ENCODE results near the gene ARHGAP10.
"Not testable (repeated sequence)": the region's sequence is repeated elsewhere in the genome, so short reads cannot be mapped to it uniquely, and the experiment has no call there.

Gene ARHGAP10

DNA sequence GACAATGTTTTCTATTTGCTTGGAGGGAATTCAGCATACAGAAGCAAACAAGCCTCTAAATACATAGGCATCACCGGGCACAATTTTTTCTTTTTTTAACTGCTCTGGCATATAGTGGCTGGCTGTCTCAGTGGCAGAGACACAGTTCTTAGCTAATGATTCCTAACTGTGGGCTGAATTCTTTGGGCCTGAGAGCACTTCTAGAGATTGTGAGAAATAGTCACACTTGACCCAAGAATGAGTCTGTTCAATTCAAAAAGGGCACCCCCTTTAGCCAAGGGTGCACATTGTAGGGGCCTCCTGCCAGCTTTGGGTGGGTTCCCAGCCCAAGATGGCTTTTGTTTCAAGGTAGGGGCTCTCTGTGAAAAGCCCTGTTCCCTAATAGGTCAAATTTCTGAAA lies 345.7 kb downstream of the ARHGAP10 start:
- no peak for DNase-seq

- no peak for DNase-seq
These were observed 346.2 kb downstream of the ARHGAP10 start for GRCh38 chr4:148078061-148078460.

GRCh38 chr4:148079961-148080360 lies 348.1 kb downstream of the ARHGAP10 start:
- no peak for DNase-seq

DNA sequence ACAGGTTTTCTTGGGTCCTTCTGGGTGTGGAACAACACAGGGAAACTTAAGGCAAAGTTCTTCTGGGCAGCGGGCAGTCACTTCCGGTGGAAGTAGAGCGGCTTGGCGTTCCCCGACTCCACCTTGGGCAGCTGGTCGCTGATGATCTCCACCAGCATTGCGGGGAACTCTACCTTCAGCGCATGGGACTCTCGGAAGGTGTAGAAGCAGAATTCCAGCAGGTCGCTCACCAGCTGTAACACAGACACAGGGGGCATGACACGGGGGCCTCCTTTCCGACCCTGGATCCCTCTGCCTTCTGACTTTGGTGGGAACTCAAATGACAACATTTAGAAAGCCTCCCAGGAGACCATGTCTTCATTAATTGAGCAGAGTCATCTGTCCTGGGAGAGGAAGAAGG lies 349.4 kb downstream of the ARHGAP10 start:
- DNase-seq, result no peak

GRCh38 chr4:148081745-148082144 lies 349.9 kb downstream of the ARHGAP10 start:
- DNase-seq, result no peak

GRCh38 chr4:148083073-148083472 lies 351.2 kb downstream of the ARHGAP10 start:
- DNase-seq, result not testable (repeated sequence)

- no peak for DNase-seq
These were observed 357.7 kb downstream of the ARHGAP10 start for GRCh38 chr4:148089624-148090023.

- DNase-seq, result no peak
These were observed 358.1 kb downstream of the ARHGAP10 start for GRCh38 chr4:148090029-148090428.

DNA sequence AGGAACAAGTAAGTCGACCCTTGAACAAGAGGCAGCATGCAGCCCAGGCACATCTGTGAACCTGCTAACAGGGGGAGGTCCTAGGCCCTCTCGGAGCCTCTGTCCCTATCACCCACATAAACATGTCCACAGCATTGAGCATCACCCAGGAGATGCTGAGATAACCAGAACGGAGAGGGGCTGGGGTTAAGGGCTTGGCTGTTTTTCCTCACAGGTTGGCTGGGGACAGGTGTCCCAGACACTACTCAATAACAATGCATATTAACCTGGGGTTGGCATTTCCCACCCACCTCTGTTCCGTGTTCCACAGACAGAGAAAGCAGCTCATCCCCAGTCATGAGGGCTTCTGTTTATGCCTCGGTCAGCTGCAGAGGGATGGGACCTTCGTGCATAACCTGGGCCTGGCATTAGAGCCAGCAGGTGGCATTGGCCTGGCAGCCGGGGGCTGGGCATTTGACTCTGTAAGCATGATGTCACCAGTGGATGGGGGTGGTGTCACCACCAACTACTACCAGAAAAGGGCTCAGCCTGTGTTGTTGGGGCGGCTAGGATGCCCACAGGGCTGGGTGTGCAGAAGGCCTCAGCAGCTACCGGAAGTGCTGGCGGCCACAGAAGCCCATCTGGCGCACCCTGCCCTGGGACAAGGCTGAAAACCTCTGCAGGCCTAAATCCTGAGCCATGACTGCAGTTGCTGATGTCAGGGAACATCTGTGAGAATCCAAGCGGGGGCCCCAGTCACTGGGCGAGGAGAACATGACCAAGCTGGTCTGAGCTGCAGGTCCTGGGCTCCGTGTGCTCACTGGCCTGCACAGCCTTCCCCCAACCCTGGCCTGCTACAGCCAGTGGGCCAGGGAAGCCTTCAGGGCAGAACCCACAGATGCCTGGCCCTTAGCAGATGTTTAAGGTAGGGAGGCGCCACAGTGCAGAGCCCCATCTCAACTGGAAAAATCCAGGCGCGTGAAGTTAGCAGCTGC lies 358.9 kb downstream of the ARHGAP10 start:
- DNase-seq, result no peak

GRCh38 chr4:148091896-148092295 lies 360.0 kb downstream of the ARHGAP10 start:
- no peak for DNase-seq

DNA sequence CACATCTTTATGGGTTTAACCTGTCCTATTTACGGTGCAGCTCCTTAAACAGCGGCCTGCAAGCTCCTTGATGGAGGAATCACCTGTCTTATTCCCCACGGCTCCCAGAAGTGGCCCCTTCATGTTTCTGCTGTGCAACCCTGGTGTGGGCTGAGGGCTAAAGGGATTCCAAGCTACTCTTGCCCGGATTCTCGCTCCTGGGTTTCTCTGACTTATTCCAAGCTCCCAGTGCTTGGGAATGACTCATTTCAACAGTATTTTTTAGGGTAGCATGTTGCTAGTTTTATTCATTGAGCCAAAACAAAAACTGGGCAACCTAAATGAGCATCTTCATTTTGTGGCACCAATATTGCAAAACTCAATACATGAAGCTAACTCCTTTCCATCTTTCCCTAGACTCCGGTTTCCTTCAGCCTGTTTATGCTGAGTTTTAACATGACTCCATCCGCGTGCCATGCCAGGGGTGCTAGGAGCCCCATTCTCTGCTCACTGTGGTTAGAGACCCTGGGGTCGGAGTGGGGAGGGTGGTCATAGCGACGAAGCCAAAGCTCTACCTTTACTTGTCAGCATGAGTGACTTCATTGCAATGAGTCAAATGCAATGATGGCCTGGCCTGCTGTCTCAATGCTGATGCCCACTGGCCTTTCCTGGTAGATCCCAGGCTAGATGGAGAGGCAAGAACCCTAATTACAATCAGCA lies 360.6 kb downstream of the ARHGAP10 start:
- no peak for DNase-seq

DNA sequence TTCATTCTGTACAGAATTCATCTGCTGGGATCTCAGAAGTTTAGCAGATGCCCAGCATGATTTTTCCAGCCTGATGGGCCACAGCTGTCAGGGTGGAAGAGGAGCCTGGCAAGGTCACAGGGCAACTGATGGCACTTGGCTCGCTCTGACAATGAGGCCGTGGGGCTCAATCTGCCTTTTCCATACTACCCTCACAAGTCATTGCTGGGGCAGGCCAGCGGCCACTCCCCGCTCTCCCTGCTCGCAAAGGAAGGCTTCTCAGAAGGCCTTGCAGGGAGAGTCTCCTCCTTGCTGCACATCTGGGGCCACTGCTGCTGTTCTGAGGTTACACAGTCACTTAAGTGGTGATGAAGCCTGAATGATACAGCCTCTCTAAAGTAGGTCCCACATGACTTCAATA lies 361.2 kb downstream of the ARHGAP10 start:
- no peak for DNase-seq

GRCh38 chr4:148094149-148094548 lies 362.3 kb downstream of the ARHGAP10 start:
- no peak for DNase-seq

GRCh38 chr4:148095346-148095923 lies 363.5 kb downstream of the ARHGAP10 start:
- no peak for DNase-seq

DNA sequence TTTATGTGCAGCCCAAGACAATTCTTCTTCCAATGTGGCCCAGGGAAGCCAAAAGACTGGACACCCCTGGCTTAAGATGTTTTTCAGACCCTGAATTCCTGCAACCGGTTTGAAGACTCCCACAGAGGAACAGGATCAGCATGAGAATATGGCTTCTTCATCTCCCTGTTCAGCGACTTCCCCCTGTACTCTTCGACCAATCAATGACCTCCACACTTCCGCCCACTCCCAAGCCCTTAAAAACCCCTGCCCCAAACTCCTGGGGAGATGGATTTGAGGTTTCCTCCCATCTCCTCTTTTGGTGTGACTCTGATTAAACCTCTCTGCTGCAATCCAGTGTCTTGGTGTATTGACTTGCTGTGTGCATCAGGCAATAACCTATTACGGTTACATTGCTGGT lies 365.9 kb downstream of the ARHGAP10 start:
- DNase-seq, result no peak

DNA sequence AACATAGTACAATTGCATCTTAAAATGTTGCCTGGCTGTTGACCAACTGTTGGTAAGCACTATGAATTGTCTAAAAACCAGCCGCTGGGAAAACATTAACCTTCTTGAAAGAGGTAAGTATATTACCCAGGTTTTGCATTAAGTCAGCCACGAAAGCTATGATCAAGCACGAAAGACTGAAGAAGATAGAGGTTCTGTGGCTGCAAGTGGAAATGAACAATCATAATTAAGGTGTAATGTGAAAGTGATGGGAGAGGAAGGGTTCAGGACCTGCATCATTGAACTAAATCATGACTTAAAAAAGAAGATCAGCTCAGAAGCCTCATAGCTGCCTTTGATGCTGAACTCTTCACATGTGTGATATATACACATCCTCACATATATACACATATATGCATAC lies 369.3 kb downstream of the ARHGAP10 start:
- no peak for DNase-seq

- no peak for DNase-seq
These were observed 369.9 kb downstream of the ARHGAP10 start for GRCh38 chr4:148101790-148102189.

DNA sequence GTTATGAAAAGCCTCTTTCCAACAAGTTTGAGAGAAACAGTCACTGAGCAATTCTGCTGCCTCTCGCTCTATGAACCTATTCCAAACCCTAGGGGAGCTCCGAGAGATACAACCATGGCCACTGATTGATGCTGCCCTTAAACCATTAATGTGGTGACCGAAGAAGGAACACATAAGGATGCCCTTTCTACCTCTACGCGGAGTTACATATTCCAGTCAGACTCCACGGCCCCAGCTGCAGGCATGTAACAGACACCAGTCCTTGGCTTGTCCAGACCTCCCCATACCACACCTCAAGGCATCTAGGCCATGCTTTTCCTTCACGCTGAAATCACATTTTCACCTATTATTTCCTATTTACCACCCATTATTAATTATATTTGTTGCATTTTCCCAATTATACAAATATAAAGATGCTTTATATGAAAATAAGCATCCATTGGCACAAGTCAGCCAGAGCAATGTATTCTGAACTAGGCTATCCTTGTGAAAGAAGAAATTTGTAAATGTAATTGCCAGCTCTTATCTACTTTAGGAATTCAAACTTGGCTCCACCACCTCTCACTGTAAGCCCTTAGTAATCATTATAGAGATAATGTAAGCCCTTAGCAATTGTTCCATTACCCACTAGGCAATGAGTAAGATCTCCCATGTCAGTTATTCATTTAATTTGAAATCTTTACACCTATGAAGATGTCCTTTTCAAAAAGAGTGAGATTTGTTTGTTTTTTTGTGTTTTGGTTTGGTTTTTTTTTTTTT lies 371.9 kb downstream of the ARHGAP10 start:
- DNase-seq, result no peak

GRCh38 chr4:148108766-148109165 lies 376.9 kb downstream of the ARHGAP10 start:
- DNase-seq, result no peak

- no peak for DNase-seq
These were observed 377.3 kb downstream of the ARHGAP10 start for GRCh38 chr4:148109216-148109615.

GRCh38 chr4:148110169-148110568 lies 378.3 kb downstream of the ARHGAP10 start:
- no peak for DNase-seq

- no peak for DNase-seq
These were observed 380.5 kb downstream of the ARHGAP10 start for GRCh38 chr4:148112231-148112982.
